Measurements from ENCODE around the gene USF2.

USF2 gene

DNA sequence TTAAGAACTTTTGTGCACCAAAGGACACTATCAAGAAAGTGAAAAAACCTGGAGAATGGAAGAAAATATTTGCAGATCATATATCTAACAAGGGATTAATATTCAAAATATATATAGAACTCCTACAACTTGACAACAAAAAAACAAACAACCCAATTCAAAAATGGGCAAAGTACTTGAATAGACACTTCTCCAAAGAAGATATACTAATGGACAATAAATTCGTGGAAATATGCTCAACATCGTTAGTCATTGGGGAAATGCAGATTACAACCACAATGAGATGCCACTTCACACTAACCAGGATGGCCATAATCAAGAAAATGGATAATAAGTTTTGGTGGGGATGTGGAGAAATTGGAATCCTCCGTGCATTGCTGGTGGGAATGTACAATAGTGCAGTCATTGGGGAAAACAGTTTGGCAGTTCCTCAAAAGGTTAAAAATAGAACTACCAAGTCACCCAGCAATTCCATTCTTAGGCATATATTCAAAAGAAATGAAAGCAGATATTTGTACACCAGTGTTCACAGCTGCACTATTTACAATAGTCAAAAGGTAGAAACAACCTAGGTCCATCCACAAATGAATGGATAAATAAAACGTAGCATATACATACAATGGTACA, 22.2 kb upstream of the USF2 start:
- DNase-seq: no peak

DNA sequence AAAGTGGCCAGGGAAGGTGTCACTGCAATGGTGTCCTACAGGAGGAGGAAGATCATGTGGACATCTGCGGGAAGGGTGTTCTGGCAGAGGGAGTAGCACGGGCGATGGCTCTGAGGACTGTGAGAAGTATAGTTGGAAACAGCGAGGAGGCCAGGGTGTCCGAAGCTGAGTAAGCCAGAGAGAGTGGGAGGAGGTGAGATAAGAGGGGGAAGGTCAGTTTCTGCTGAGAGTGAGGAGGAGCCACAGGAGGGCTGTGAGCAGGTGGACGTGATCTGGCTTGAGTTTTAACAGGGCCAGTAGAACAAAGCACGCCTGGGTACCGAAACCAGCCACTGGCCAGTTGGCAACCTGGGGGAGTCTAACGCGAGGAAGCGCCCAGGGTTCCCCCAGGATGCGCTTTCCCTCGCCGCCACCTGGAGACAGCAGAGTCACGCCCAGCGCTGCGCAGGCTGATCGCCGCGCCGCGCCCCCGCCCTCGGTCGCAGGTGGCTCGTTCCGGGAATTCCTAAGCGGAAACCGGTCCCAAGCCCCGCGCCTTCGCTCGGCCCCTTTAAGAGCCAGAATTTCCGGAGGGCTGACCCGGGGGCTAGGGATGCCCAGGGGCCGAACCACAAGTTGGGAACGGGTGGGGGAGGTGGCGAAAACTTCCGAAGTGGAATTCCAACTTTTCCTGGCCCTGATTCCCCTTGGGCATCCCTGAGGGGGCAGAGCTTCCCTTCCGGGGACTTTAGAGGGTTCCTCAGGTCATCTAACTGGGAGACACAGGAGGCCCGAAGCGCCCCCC, 21.0 kb upstream of the USF2 start:
- peak; percentile 63 for DNase-seq

DNA sequence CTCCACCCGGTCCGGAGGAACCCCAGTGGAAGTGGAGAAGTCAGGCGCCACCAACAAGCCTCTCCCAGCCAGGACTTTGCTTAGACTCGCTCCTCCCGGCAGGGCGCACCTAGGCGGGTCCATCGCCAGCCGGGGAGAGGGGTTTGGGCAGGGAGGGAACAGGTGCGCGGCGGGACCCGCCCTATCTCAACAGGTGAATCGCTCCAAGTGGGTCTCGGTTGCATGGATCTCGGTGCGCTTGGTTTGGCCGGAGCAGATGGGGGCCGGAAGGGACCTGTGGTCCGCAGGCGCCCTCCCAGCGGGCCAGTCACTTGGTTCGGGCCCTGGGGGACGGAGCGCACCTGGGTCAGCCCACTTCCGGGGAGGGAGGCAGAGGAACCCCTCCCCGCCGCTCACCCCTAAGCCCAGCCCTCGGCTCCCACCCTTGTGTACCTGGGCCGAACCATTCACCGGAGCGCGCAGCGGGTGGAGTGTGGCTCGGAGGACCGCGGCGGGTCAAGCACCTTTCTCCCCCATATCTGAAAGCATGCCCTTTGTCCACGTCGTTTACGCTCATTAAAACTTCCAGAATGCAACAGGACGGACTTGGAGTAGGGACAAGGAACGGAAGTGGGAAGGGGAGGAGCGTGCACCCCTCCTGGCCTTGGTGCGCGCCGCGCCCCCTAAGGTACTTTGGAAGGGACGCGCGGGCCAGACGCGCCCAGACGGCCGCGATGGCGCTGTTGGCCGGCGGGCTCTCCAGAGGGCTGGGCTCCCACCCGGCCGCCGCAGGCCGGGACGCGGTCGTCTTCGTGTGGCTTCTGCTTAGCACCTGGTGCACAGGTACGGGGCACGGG, 20.2 kb upstream of the USF2 start, which contains the start of gene LSR:
TSS of gene LSR (plus strand) at position 693 of the 836 bp plus-strand sequence. CDS start at position 714, 21 bp downstream.
- peak; percentile 91 for DNase-seq

DNA sequence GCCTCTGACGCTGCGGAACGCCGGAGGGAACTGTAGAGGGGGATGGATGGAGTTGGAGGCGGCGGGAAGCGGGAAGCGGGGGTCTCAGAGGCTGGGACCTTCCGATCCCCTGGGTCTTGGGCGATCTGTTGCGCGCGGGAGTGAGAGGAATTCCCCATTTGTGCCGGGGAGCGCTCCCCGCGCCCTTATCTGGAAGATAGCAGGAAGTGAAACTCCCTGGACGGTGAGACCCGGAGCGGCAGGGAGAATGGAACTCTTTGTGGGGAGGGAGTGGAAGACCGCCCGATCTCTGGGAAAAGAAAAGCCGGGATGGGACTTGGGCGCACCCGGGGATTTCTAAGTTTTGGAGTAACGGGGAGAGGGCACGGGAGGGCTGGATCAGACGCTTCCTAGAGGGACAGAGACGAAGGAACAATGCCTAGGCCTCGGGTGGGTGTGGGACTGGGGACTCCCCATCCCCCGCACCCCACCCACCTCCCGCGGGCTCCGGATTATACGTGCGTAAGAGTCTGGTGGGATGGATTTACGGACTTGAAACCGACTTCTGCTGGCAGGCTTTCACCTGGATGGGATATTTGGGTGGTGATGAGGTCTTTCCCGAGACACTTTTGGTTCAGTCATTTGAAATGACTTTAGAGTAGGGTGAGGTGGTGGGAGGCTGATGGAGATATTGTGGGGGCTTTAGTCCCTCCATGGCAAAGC, 19.5 kb upstream of the USF2 start:
- no peak for DNase-seq

DNA sequence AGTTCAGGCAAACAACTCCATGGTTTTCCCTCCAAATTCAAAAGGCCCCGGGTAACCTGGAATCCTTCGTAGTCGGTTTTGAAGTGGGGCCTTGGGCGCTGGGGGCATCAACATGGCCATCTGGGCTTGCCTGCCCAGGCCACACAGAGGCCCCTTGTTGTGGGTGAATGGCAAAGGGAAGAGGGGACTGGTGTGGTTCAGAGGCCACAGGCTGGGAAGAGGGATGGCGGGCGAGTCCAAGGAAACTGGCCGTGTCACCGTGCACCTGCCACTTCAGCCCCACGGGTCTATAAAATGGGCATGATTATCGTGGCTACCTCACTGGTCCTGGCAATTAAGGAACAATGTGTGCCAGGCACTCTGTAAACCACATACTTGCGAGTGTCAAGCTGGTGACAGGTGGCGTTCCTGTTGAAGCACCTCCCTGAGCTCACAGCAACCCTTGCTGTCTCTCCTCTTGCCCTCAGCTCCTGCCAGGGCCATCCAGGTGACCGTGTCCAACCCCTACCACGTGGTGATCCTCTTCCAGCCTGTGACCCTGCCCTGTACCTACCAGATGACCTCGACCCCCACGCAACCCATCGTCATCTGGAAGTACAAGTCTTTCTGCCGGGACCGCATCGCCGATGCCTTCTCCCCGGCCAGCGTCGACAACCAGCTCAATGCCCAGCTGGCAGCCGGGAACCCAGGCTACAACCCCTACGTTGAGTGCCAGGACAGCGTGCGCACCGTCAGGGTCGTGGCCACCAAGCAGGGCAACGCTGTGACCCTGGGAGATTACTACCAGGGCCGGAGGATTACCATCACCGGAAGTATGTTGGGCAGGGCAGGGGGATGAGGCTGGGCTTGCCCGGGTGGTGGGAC, 18.7 kb upstream of the USF2 start:
- DNase-seq: no peak

DNA sequence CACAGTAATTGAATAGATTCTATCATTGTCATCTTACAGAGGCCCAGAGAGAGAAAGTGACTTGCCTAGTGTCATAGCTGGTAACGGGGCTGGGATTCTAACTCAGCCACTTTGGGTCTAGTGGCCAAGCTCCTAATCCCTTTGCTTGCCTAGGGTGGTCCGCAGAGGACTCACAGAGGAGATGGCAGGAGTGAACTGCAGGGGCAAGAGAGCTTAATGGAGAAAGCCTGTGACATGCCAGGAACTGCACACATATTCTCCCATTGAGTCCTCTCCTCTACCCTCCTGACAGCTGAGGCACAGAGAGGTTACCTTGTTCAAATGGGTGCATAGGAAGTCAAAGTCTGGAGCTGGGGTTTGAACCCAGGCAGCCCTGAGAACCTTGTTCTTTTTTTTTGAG, 17.3 kb upstream of the USF2 start:
- no peak for DNase-seq

DNA sequence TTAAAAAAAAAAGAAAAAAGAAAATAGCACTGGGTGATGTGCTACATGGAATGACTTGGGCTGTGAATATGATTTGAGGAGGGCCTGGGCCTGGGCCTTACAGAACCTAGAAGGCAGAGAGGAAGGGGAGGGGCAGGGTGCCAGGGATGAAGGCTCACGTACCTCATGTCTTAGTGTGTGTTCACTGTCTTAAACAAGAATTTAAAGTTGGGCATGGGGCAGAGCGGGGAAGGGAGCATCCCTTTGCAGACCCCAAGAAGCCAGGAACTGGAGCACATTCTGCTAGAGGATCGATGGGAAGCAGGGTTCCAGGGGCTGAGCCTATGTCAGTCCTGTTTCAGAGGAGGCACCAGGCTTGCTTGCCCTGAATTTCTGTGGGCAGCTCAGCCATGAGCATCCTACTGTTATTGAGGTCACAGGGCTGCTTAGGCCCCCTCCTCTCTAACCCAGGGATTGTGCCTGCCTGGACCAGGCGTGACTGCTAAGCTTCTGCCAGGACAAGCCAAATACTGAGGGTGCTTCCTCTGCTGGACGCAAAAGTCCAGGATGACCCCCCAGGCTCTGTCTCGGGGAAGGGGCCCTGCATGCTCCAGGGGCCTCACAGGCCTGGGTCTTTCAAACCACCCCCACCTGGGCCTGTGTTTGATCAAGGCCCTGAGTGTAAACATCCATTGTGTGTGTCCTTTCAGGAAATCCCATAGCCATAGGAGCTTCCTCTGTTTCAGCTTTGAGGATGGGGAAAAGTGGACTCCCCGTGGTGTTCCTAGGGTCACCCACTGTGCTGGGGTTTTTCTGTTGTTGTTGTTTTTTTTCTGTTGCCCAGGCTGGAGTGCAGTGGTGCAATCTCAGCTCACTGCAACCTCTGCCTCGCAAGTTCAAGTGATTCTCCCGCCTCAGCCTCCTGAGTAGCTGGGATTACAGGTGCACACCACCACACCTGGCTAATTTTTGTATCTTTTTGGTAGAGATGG, 15.2 kb upstream of the USF2 start:
- DNase-seq: no peak

DNA sequence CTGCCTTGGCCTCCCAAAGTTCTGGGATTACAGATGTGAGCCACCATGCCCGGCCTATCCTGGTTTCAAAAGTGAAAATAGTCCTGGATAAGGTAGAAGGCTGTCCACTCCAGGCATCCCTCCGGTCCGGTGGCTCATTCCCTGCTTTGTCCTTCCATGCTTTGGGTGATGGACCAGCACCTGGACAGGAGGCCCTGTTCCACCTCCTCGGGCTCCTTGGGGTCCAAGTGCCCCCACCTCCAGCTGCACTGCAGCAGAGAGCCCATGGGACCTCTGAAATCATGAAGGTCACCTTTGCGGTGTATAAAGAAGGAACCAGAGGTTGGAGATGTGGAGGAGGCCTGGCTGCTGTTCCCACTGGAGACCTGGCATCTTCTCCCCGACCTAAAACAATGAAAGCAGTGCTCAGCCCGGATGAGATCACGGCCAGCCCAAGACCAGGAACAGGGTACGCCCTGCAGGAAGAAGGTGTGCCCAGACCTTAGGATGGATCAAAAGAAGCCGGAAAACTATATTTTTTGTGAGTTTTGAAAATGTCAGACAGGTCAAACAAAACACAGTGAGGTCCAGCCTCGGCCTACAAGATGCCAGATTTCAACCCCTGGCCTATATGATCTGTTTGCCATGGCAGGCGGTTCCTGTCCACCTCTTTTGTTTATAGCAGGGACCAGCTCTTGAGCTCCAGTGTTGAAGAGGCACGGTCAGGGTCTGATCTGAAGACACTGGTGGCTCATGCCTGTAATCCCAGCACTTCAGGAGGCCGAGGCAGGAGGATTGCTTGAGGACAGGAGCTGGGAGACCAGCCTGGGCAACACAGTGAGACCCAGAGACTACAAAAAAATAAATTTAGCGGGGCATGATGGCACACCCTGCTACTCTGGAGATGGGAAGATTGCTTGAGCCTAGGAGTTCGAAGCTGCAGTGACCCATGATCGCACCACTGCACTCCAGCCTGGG, 14.1 kb upstream of the USF2 start:
- DNase-seq: no peak

DNA sequence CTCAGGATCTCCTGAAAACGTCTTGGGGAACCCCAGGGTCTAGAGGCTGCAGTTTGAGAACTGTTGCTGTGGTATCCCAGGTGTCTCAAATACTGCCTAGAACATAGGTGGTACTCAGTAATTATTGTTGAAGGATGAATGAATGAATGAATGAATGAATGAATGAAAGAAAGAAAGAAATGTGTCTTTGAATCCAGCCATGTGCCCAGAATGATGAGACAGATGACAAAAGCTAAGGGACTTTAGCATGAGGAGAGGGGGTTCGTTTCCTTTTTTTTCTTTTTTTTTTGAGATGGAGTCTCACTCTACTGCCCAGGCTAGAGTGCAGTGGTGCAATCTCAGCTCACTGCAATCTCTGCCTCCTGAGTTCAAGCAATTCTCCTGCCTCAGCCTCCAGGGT, 12.2 kb upstream of the USF2 start:
- DNase-seq: no peak

DNA sequence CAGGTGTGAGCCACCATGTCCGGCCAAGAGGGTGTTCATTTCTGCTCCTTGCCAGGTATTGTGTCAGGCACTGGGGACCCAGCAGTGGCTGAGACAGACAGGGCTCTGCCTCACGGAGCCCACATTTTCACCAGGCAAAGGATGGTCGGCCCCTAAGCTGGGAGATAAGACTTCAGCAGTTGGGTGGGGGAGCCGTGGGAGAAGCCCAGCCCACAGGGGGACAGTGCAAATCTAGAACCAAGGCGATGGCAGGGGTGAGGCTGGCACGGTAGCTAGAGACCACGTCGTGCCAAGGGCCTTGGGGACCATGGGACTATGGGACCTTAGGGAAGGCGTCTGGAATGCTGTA, 11.7 kb upstream of the USF2 start:
- no peak for DNase-seq

DNA sequence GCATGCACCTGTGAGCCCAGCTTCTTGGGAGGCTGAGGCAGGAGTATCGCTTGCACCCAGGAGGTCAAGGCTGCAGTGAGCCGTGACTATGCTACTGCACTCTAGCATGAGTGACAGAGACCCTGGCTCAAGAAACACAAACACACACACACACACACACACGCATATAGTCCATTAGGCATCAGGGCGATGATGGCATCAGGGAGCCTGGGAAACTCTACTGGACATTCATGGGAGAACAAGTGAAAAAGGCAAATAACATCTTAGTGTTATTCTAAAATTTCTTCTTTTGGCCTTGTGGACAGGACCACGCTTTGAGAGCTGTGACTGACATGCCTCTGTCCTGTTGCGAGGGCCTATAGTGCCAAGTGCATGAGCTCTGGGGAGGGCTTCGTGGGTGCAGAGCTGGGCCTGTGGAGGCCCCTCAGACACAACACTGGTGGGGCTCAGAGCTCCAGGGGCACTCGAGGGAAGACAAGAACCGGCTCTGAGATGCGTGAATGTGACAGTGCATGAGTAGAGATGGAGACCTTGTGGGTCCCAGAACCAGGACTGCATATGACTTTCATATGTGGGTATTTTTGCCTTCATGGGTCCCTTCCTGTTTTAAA, 8.0 kb upstream of the USF2 start:
- no peak for DNase-seq

DNA sequence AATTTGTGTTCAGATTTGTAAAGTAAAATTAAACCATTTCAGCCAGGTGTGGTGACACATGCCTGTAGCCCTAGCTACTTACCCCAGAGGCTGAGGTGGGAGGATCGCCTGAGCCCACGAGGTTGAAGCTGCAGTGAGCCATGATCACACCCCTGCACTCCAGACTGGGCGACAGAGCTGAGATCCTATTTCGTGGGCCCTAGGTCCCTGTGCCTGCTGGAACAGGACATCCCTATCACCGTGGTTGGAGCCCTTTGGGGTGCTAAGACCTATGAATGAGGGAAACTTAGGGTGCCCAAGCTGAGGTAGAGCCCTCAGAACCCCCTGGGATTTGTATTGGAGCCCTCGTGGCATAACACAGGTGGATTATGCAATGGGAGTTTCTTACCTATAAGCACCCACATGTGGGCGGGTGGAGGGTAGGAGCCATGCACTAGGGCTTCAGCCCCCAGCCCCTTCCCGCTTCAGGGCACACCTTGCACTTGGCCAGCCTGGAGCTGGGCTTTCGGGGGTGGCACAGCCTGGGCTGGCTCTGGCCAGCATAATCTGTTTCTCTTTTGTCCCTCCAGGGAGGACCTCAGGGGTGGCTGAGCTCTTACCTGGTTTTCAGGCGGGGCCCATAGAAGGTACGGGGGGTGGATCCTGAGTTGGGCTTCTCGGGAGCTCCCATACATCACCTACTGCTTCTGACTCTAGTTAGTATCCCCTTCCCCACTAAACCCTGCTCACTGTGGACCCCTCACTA, 7.2 kb upstream of the USF2 start:
- no peak for DNase-seq

DNA sequence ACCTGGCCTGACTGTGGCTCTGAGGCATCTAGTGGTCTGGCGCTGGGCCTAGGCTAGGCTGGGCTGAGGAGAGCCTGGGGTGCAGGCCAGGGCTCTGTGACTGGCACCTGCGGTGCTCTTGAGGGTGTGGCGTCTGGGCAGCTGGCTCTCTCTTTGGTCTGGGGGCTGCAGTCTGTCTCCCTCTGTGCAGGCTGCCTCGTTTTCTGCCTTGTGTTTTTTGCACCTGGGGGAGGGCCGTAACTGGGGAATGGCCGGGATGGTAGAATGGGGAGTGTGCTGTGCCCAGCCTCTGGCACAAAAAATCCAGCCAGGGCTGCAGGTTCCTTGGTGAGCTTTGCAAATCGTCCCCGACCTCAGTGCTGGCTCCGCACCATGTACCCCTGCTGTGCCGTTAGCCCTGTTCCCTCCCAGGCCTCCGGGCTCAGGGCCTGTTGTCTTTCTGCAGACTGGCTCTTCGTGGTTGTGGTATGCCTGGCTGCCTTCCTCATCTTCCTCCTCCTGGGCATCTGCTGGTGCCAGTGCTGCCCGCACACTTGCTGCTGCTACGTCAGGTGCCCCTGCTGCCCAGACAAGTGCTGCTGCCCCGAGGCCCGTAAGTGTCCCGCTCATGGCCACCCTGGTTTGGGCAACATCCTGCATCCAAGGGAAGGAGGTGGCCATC, 6.5 kb upstream of the USF2 start:
- no peak for DNase-seq

DNA sequence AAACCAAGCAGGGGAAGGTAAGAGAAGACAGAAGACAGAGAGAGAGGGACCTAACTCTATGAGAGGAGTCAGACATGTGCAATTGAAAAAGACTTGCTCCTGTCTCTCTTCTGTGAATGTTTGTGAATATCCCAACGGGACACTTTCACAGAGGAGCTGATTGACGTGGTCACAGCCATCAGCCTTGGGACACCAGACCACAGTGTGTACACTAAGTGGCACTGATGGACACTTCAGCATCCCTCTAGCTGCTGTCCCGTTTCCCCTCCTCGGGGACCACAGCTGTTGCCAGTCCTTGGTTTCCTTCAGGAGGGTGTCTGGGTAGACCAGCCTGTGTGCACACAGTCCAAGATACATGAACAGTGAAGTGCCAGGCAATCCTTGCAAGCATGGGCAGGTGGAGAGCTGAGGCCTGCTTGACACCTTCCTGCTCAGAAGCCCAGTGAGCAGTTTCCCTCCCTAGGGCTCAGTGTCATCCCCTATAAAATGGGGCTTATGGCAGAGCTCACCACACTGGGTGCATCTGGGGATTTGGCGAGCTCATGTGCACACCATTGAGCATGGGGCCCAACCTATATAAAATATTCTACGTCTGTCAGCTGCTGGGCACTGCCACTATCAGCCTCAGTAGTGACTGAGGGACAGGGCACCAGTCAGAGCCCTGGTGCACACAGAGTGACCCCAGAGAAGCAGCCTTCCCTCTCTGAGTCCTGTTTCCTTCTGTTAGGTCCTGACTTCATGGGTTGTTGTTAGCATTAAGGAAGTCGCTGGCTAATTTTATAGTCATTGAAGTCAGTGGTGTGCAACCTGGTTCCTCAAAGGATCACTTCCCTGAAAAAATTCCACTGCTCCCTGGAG, 4.3 kb upstream of the USF2 start:
- DNase-seq: no peak

DNA sequence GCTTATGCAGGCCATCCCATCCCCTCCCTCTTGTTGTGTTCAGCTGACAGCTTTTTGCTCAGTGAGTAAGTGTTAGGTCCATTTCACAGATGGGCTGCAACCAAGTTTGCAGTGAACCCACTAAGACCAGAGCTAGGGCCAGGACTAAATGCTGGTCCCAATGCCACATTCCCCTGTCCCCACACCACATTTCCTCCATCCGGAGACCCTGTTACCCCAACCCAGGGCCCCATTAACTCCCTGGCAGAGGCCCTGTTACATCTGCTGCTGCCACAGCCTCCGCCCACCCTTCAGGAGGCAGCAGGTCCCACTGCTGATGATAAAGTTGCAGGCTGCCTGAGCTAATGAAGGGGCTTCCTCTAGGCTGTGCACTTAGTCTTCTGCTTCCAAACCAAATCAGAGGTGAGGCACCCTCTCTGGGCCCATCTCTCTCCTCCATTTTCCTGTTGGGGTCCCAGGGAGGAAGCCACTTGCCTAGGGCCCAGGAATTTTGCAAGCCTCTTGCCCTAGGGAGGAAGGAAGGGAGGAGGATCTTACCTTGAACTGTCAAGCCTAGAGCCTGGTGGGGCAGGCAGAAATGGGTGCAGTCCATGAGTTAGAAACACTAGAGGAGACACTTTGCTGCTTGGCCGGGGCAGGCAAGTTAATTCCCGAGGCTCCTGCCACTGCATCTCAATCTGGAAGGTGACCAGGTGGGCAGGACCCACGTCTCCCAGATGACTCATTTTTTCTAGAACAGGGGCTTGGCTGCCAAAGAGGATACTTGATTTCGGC, 3.4 kb upstream of the USF2 start:
- no peak for DNase-seq

DNA sequence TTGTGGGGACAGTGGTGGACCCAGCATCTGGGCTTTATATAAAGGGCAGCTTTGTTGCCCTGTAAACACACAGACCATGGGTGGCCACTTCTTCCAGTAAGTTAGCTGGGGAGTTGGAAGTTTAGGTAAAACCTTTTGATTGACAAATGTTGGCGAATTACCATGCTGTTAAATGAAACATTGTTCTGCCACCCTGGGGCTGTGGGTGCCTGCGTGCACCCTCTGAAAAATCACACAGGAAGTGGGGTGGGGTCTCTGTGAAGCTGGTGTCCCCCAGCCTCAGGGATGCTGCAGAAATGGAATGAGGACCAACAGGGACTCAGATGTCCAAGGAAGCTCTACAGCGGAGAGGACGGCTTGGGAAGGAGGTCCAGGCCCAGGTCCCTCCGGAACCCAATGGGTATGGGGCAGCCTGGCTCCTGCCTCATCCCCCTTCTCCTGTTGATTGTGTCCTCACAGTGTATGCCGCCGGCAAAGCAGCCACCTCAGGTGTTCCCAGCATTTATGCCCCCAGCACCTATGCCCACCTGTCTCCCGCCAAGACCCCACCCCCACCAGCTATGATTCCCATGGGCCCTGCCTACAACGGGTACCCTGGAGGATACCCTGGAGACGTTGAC, 2.8 kb upstream of the USF2 start:
- DNase-seq: no peak

All from NCI-H187 treated with DMSO at 0.1 percent for 48 hours (cell line).